ENCODE measurements around the gene ARID3A.

Gene ARID3A

GRCh38 chr19:913080-913748 lies 12.6 kb upstream of the ARID3A start, which contains the start of gene R3HDM4:
Gene R3HDM4, minus strand, starts transcription at chr19:913219. Its CDS starts 62 bp downstream, at chr19:913157.
- peak; percentile 92 for DNase-seq

GRCh38 chr19:916645-917322 lies 9.1 kb upstream of the ARID3A start:
- DNase-seq, result peak; percentile 49

GRCh38 chr19:917323-918151 lies 8.3 kb upstream of the ARID3A start, which contains the start of gene KISS1R:
Gene KISS1R, plus strand, starts transcription at chr19:917333. Its CDS starts 170 bp downstream, at chr19:917503.
- peak; percentile 74 for DNase-seq

- DNase-seq, result no peak
Observed at GRCh38 chr19:918152-918437, 7.7 kb upstream of the ARID3A start.

GRCh38 chr19:918481-919198 lies 7.2 kb upstream of the ARID3A start:
- peak; percentile 77 for DNase-seq

GRCh38 chr19:919199-920050 lies 6.4 kb upstream of the ARID3A start:
- peak; percentile 63 for DNase-seq

- DNase-seq, result peak; percentile 82
Observed at GRCh38 chr19:920051-920864, 5.6 kb upstream of the ARID3A start.

GRCh38 chr19:924553-925086 lies 1.2 kb upstream of the ARID3A start:
- DNase-seq, result no peak

GRCh38 chr19:925087-925525 lies 729 bp upstream of the ARID3A start:
- DNase-seq, result peak; percentile 73

- no peak for DNase-seq
Observed at GRCh38 chr19:926323-926588, 421 bp downstream of the ARID3A start.

- DNase-seq, result peak; percentile 58
Observed at GRCh38 chr19:926589-927350, 935 bp downstream of the ARID3A start.

GRCh38 chr19:927351-927779 lies 1.5 kb downstream of the ARID3A start:
- peak; percentile 0 for DNase-seq

GRCh38 chr19:927780-928401 lies 2.1 kb downstream of the ARID3A start:
- DNase-seq, result no peak

- no peak for DNase-seq
Observed at GRCh38 chr19:928471-929202, 2.8 kb downstream of the ARID3A start.

GRCh38 chr19:929203-929890 lies 3.5 kb downstream of the ARID3A start:
- no peak for DNase-seq

- DNase-seq, result no peak
Observed at GRCh38 chr19:929891-930258, 4.0 kb downstream of the ARID3A start.

- no peak for DNase-seq
Observed at GRCh38 chr19:931860-932647, 6.2 kb downstream of the ARID3A start.
